ENCODE measurements around the gene IGFBP4.

IGFBP4 gene

DNA sequence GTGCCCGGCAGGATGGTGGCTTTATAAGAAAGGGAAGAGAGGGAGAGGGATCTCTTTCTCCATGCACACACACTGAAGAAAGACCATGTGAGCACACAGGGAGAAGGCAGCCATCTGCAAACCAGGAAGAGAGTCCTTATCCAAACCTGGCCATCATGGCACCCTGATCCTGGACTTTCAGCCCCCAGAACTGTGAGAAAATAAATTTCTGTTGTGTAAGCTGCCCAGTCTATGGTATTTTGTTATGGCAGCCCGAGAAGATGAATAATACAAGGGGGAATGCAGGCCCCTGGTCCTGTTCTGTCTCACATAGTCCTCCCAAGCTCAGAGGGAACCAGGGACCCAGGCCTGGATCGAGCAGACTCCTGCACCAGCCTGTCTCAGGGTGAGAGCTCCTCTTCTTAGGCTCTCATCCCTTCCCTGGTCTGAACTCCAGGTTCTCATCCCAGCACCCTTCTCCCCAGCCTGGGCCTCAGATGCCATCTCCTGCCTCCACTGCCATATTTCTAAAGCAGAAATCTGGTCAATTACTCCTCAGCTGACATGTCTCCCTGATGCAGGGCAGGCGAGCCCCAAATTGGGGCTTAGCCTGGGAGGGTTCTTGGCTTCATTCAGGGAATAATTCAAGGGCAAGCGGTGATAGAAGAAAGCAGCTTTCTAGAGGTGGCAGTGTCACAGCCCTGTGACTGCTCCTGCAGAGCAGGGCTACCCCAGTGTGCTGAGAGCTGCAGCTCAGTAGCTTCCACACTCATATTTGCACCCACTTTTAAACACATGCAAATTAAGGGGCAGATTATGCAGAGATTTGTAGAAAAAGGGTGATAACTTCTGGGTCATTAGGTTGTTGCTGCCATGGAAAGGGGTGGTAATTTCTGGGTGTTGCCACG, 28.8 kb downstream of the IGFBP4 start:
- POLR2A ChIA-PET, result no interaction called here
- CTCF ChIA-PET, result interaction anchor here (1.0 to 1.8 kb wide), 4 partner anchors 13 to 35 kb away, joined by 3 to 6 read pairs (median 3); no protein-coding TSS in a partner anchor
- Histone ChIP-seq H3K27me3 (replicated peaks in 2 of 5; ENCODE audit: control insufficient read depth in 4 of 5, insufficient read depth in 5 of 5, low read length in 4 of 5) (peaks cover 0 to 2% (median 0%) of the 10 kb centered on the region in 5 experiments), H3K4me3 (ENCODE audit: control insufficient read depth in 1 of 7, extremely low read depth in 1 of 7, insufficient read depth in 4 of 7, low read depth in 2 of 7, low read length in 6 of 7) (no peak overlapping the region), H3K9me3 (ENCODE audit: control extremely low read depth in 1 of 5, control insufficient read depth in 4 of 5, insufficient read depth in 2 of 5, low read depth in 1 of 5, low read length in 4 of 5) (peaks cover 0 to 7% (median 0%) of the 10 kb centered on the region in 5 experiments), H3K27ac (ENCODE audit: insufficient read depth in 1 of 2, low read depth in 1 of 2, low read length in 2 of 2, poor library complexity in 1 of 2, severe bottlenecking in 2 of 2) (no peak overlapping the region), H3K4me1 (ENCODE audit: control extremely low read depth in 1 of 4, control insufficient read depth in 4 of 4, insufficient read depth in 4 of 4, low read length in 3 of 4) (no peaks in the 10 kb centered on the region), H3K36me3 (ENCODE audit: control insufficient read depth in 4 of 4, insufficient read depth in 4 of 4, low read length in 3 of 4) (no peaks in the 10 kb centered on the region)
- DNase-seq, result no peak
- WGBS (ENCODE audit: insufficient coverage), result 100% methylated on average over 4 of the region's 6 CpGs

DNA sequence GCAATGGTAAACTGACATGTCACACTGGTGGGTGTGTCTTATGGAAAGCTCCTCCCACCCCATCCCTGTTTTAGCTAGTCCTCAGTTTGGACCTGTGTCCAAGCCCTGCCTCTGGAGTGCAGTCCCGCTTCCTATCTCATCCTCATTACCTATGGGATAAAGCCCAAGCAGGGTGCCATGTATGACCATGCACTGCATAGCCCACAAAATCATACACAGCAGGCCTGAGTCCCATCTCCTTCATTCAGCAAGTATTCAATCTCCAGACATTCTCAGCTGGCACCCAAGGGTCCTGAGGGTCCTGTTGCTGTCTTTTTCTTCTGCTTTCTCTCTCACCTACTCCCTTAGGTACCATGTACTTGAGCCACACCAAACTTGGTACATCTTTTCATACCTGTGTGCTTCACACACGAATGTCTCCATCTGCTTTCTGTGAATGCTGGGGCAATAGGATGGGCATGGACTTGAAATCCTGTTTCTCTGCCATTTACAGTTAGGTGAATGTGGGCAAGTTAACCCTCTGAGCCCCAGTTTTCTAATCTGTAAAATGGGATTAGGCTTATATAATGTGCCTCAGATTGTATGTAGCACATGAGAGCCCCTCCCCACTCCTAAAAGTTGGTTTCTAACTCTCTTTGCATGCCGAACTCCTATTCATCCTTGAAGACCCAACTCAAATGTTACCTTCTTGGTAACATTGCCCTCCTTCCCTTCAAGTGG, 29.6 kb downstream of the IGFBP4 start:
- H3K4me3 ChIP-seq (ENCODE audit: control insufficient read depth in 1 of 7, extremely low read depth in 1 of 7, insufficient read depth in 4 of 7, low read depth in 2 of 7, low read length in 6 of 7), result no peak overlapping the region
- no peak overlapping the region for H3K27ac ChIP-seq (ENCODE audit: insufficient read depth in 1 of 2, low read depth in 1 of 2, low read length in 2 of 2, poor library complexity in 1 of 2, severe bottlenecking in 2 of 2)
- ChIA-PET POLR2A (no interaction called here), CTCF (interaction anchor here (1.1 to 1.8 kb wide), 2 partner anchors 12 to 23 kb away, joined by 3 to 6 read pairs; no protein-coding TSS in a partner anchor)
- no peaks in the 10 kb centered on the region for H3K36me3 ChIP-seq (ENCODE audit: control insufficient read depth in 4 of 4, insufficient read depth in 4 of 4, low read length in 3 of 4)
- H3K27me3 ChIP-seq (replicated peaks in 2 of 5; ENCODE audit: control insufficient read depth in 4 of 5, insufficient read depth in 5 of 5, low read length in 4 of 5), result peaks cover 0 to 2% (median 0%) of the 10 kb centered on the region in 5 experiments
- DNase-seq, result no peak
- WGBS (ENCODE audit: insufficient coverage), result 88% methylated on average over 2 of the region's 3 CpGs
- H3K9me3 ChIP-seq (ENCODE audit: control extremely low read depth in 1 of 5, control insufficient read depth in 4 of 5, insufficient read depth in 2 of 5, low read depth in 1 of 5, low read length in 4 of 5), result peaks cover 0 to 7% (median 0%) of the 10 kb centered on the region in 5 experiments
- H3K4me1 ChIP-seq (ENCODE audit: control extremely low read depth in 1 of 4, control insufficient read depth in 4 of 4, insufficient read depth in 4 of 4, low read length in 3 of 4), result no peaks in the 10 kb centered on the region

DNA sequence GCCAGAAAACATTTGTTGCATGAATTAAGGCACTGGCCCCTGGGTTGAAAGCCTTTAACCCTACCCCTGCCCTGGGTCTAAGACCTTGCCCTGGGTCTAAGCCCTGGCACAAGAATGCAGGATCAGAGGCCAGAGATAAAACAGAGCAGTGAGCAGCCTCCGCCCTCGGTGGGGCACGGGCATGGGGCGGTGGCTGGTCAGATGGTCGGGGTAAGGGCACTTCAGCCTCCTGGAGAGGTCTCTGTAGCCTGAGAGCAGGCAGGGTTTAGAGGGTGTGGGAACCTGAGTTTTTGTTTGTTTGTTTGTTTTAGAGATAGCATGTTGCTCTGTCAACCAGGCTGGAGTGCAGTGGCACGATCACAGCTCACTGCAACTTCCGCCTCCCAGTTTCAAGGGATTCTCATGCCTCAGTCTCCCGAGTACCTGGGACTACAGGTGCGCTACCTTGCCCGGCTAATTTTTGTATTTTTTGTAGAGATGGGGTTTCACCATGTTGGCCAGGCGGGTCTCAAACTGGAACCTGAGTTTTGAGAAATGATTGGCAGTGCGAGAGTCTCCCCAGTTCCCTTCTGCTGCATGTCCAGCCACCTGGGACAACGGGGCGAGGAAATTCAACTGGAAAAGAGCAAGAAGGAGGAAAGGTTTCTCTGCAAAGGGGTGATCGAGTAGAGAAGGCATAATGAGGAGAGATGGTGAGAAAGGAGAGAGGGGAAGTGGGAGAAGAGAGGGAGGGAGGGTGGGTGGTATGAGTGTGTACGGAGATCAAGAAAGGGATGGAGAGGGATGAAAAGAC, 30.5 kb downstream of the IGFBP4 start:
- H3K9me3 ChIP-seq (ENCODE audit: control extremely low read depth in 1 of 5, control insufficient read depth in 4 of 5, insufficient read depth in 2 of 5, low read depth in 1 of 5, low read length in 4 of 5), result peaks cover 0 to 7% (median 0%) of the 10 kb centered on the region in 5 experiments
- over 99% methylated on average over 12 of the region's 16 CpGs for WGBS (ENCODE audit: insufficient coverage)
- H3K36me3 ChIP-seq (ENCODE audit: control insufficient read depth in 4 of 4, insufficient read depth in 4 of 4, low read length in 3 of 4), result no peaks in the 10 kb centered on the region
- no peaks in the 10 kb centered on the region for H3K4me1 ChIP-seq (ENCODE audit: control extremely low read depth in 1 of 4, control insufficient read depth in 4 of 4, insufficient read depth in 4 of 4, low read length in 3 of 4)
- H3K27me3 ChIP-seq (replicated peaks in 2 of 5; ENCODE audit: control insufficient read depth in 4 of 5, insufficient read depth in 5 of 5, low read length in 4 of 5), result peaks cover 0 to 2% (median 0%) of the 10 kb centered on the region in 5 experiments
- H3K4me3 ChIP-seq (ENCODE audit: control insufficient read depth in 1 of 7, extremely low read depth in 1 of 7, insufficient read depth in 4 of 7, low read depth in 2 of 7, low read length in 6 of 7), result no peak overlapping the region
- no peak overlapping the region for H3K27ac ChIP-seq (ENCODE audit: insufficient read depth in 1 of 2, low read depth in 1 of 2, low read length in 2 of 2, poor library complexity in 1 of 2, severe bottlenecking in 2 of 2)
- no peak for DNase-seq
- ChIA-PET POLR2A (no interaction called here), CTCF (interaction anchor here (0.8 to 1.5 kb wide), 4 partner anchors 14 to 97 kb away, joined by 3 to 4 read pairs (median 4); no protein-coding TSS in a partner anchor)

GRCh38 chr17:40474419-40475002, 31.3 kb downstream of the IGFBP4 start:
- Histone ChIP-seq H3K27ac (ENCODE audit: insufficient read depth in 1 of 2, low read depth in 1 of 2, low read length in 2 of 2, poor library complexity in 1 of 2, severe bottlenecking in 2 of 2) (no peak overlapping the region), H3K27me3 (replicated peaks in 2 of 5; ENCODE audit: control insufficient read depth in 4 of 5, insufficient read depth in 5 of 5, low read length in 4 of 5) (peaks cover 0 to 2% (median 0%) of the 10 kb centered on the region in 5 experiments), H3K4me3 (ENCODE audit: control insufficient read depth in 1 of 7, extremely low read depth in 1 of 7, insufficient read depth in 4 of 7, low read depth in 2 of 7, low read length in 6 of 7) (no peak overlapping the region), H3K9me3 (ENCODE audit: control extremely low read depth in 1 of 5, control insufficient read depth in 4 of 5, insufficient read depth in 2 of 5, low read depth in 1 of 5, low read length in 4 of 5) (peaks cover 0 to 7% (median 0%) of the 10 kb centered on the region in 5 experiments), H3K36me3 (ENCODE audit: control insufficient read depth in 4 of 4, insufficient read depth in 4 of 4, low read length in 3 of 4) (no peaks in the 10 kb centered on the region), H3K4me1 (ENCODE audit: control extremely low read depth in 1 of 4, control insufficient read depth in 4 of 4, insufficient read depth in 4 of 4, low read length in 3 of 4) (peaks cover 0 to 3% (median under 1%) of the 10 kb centered on the region in 4 experiments)
- ChIA-PET CTCF (interaction anchor here (0.8 to 2.4 kb wide), 6 partner anchors 14 to 98 kb away, joined by 3 to 8 read pairs (median 4); no protein-coding TSS in a partner anchor), POLR2A (no interaction called here)
- no peak for DNase-seq
- 94% methylated on average over 7 of the region's 9 CpGs for WGBS (ENCODE audit: insufficient coverage)

DNA sequence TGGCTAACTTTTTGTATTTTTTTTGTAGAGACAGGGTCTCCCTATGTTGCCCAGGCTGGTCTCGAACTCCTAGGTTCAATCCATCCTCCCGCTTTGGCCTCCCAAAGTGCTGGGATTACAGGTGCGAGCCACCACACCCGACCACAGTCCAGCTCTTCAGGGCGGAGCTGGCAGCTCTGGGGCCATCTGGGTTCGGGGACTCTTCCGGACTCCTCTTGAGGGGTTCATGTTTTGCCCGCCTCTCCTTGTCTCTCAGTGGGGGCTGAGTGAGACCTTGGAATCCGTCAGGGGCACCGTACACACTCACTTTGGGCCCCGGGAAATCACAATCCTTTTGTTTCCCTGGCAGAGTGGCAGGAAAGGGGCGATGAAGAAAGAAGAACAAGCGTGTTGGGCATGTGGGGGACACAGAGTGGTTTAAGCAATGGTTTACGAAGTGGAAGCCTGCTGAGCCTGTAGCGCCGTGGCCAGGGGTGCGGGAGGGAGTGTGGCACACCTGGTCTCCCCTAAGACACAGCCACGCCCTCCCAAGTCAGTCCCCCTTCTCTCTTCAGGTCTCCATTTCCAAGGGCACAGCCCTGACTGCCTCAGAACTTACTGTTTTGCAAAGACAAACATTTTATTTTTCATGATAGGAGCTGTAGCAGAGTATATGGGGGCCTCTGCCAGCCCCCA, 32.1 kb downstream of the IGFBP4 start:
- ChIA-PET POLR2A (no interaction called here), CTCF (interaction anchor here (0.6 to 2.9 kb wide), 19 partner anchors 13 to 121 kb away, joined by 3 to 25 read pairs (median 5); partner anchors contain the start of gene IGFBP4)
- Histone ChIP-seq H3K36me3 (ENCODE audit: control insufficient read depth in 4 of 4, insufficient read depth in 4 of 4, low read length in 3 of 4) (no peaks in the 10 kb centered on the region), H3K4me1 (ENCODE audit: control extremely low read depth in 1 of 4, control insufficient read depth in 4 of 4, insufficient read depth in 4 of 4, low read length in 3 of 4) (peaks cover 0 to 12% (median 8%) of the 10 kb centered on the region in 4 experiments), H3K9me3 (ENCODE audit: control extremely low read depth in 1 of 5, control insufficient read depth in 4 of 5, insufficient read depth in 2 of 5, low read depth in 1 of 5, low read length in 4 of 5) (peaks cover 0 to 7% (median 0%) of the 10 kb centered on the region in 5 experiments), H3K27ac (ENCODE audit: insufficient read depth in 1 of 2, low read depth in 1 of 2, low read length in 2 of 2, poor library complexity in 1 of 2, severe bottlenecking in 2 of 2) (no peak overlapping the region), H3K4me3 (ENCODE audit: control insufficient read depth in 1 of 7, extremely low read depth in 1 of 7, insufficient read depth in 4 of 7, low read depth in 2 of 7, low read length in 6 of 7) (no peak overlapping the region), H3K27me3 (replicated peaks in 2 of 5; ENCODE audit: control insufficient read depth in 4 of 5, insufficient read depth in 5 of 5, low read length in 4 of 5) (peaks cover 0 to 2% (median 0%) of the 10 kb centered on the region in 5 experiments)
- DNase-seq, result no peak
- over 99% methylated on average over 15 of the region's 18 CpGs for WGBS (ENCODE audit: insufficient coverage)

- peaks cover 0 to under 1% (median 0%) of the 10 kb centered on the region in 5 experiments for H3K9me3 ChIP-seq (ENCODE audit: control extremely low read depth in 1 of 5, control insufficient read depth in 4 of 5, insufficient read depth in 2 of 5, low read depth in 1 of 5, low read length in 4 of 5)
- ChIA-PET CTCF (interaction anchor here (1.2 to 2.9 kb wide), 6 partner anchors 15 to 82 kb away, joined by 3 to 25 read pairs (median 14); partner anchors contain the start of gene IGFBP4), POLR2A (no interaction called here)
- no peak overlapping the region for H3K27ac ChIP-seq (ENCODE audit: insufficient read depth in 1 of 2, low read depth in 1 of 2, low read length in 2 of 2, poor library complexity in 1 of 2, severe bottlenecking in 2 of 2)
- H3K27me3 ChIP-seq (replicated peaks in 2 of 5; ENCODE audit: control insufficient read depth in 4 of 5, insufficient read depth in 5 of 5, low read length in 4 of 5), result no peaks in the 10 kb centered on the region
- WGBS (ENCODE audit: insufficient coverage), result 100% methylated on average over 1 of the region's 1 CpG
- no peak for DNase-seq
- no peaks in the 10 kb centered on the region for H3K36me3 ChIP-seq (ENCODE audit: control insufficient read depth in 4 of 4, insufficient read depth in 4 of 4, low read length in 3 of 4)
- no peak overlapping the region for H3K4me3 ChIP-seq (ENCODE audit: control insufficient read depth in 1 of 7, extremely low read depth in 1 of 7, insufficient read depth in 4 of 7, low read depth in 2 of 7, low read length in 6 of 7)
- peaks cover 3 to 22% (median 15%) of the 10 kb centered on the region in 4 experiments for H3K4me1 ChIP-seq (ENCODE audit: control extremely low read depth in 1 of 4, control insufficient read depth in 4 of 4, insufficient read depth in 4 of 4, low read length in 3 of 4)
Measured at GRCh38 chr17:40477796-40478195, 34.5 kb downstream of the IGFBP4 start.
